K562 (cell line): ENCODE results near the gene TAOK2. TPM values are rescaled to one million over a fixed set of nuclear protein-coding genes. Genes with fewer than 3 reads are reported as not detected.
A peak's percentile ranks its signal among the peaks of the same experiment; 100 is the strongest.

Source experiments
- ATF1 ChIP-seq, 2 experiments: fragments of 450-650 bp in 1 of 2; IDR thresholded peaks; 2 replicates each; pipeline ENCODE4 v1.6.1; 2016; ENCODE audit warnings: missing compliant biosample characterization in 1 of 2, missing genetic modification characterization in 1 of 2
- CXXC5 ChIP-seq: fragments of 250-450 bp; sonication (Bioruptor Pico); IDR thresholded peaks from 2 replicates; pipeline ENCODE4 v1.8.0; 2022; ENCODE audit warnings: inconsistent platforms, mild to moderate bottlenecking, moderate library complexity
- FOS ChIP-seq: IDR thresholded peaks from 3 replicates; pipeline ENCODE4 v1.6.1; 2011; ENCODE audit not compliant: insufficient read length; ENCODE audit errors: extremely low read depth
- HCFC1 ChIP-seq: IDR thresholded peaks from 2 replicates; pipeline ENCODE4 v1.6.1; 2012; ENCODE audit warnings: low read depth, low read length, improper control_type of control experiment
- KLF1 ChIP-seq: fragments of 450-650 bp; IDR thresholded peaks from 2 replicates; pipeline ENCODE4 v1.6.1; 2016; ENCODE audit warnings: missing genetic modification characterization, missing compliant biosample characterization
- PHF20 ChIP-seq: fragments of 450-650 bp; IDR thresholded peaks from 2 replicates; pipeline ENCODE4 v1.6.1; 2018; ENCODE audit not compliant: partially characterized antibody
- POU5F1 ChIP-seq: fragments of 150-350 bp; IDR thresholded peaks from 2 replicates; pipeline ENCODE4 v1.6.1; 2014; ENCODE audit warnings: borderline replicate concordance, low read length, low read depth, mild to moderate bottlenecking; ENCODE audit not compliant: partially characterized antibody
- ZNF143 ChIP-seq: sonication (generic); formaldehyde crosslinking; IDR thresholded peaks from 2 replicates; pipeline ENCODE4 v1.9.0; 2022; ENCODE audit warnings: mild to moderate bottlenecking, missing genetic modification reagents
- ZNF263 ChIP-seq: sonication (generic); formaldehyde crosslinking; IDR thresholded peaks from 2 replicates; pipeline ENCODE4 v1.8.0; 2022; ENCODE audit warnings: mild to moderate bottlenecking, missing genetic modification reagents, borderline replicate concordance
- ZNF644 ChIP-seq: fragments of 200-800 bp; sonication (Bioruptor generic); IDR thresholded peaks from 2 replicates; pipeline ENCODE4 v1.6.1; 2016; ENCODE audit warnings: low read depth, missing genetic modification characterization, missing compliant biosample characterization
- ZNF75A ChIP-seq: fragments of 450-650 bp; formaldehyde crosslinking; IDR thresholded peaks from 2 replicates; pipeline ENCODE4 v1.4.0; 2020; ENCODE audit warnings: mild to moderate bottlenecking
- polyA plus RNA-seq, 8 experiments: library from polyadenylated mRNA; depleted of rRNA in 4 of 8; stranded (reverse) in 5 of 8; unstranded in 3 of 8; fragments of >200 nt; fragmentation: Nextera tagmentation in 2 of 8; fragmentation: Illumina TruSeq in 1 of 8; extraction: Ambion mirVana in 2 of 8; extraction: Trizol in 1 of 8; gene quantifications; 2 replicates each; pipeline versions ENCODE4 v1.2.1 to v1.2.3, GENCODE V29; 2011 to 2014; ENCODE audit warnings: inconsistent platforms in 1 of 8, missing spikeins in 1 of 8
- total RNA-seq, 7 experiments: library from RNA; depleted of rRNA in 6 of 7; stranded (reverse); fragments of >200 nt in 6 of 7; fragmentation: Illumina TruSeq in 2 of 7; extraction: Trizol in 2 of 7; gene quantifications; 2 replicates each; pipeline versions ENCODE4 v1.2.1 to v1.2.3, GENCODE V29; 2011 to 2021; ENCODE audit warnings: low replicate concordance in 1 of 7
- TF ChIP-seq, protein P1 (sequence below): fragments of 450-650 bp; IDR thresholded peaks from 2 replicates; pipeline ENCODE4 v1.6.1; 2018; ENCODE audit warnings: mild to moderate bottlenecking, low read depth; ENCODE audit not compliant: partially characterized antibody
- TF ChIP-seq, protein P2 (sequence below): fragments of 450-650 bp; conservative IDR thresholded peaks from 2 replicates; pipeline ENCODE4 v1.6.1; 2016; ENCODE audit warnings: missing genetic modification characterization, low read depth, mild to moderate bottlenecking, missing compliant biosample characterization, moderate library complexity
- TF ChIP-seq, protein P3 (sequence below): fragments of 250-450 bp; sonication (Bioruptor Pico); IDR thresholded peaks from 2 replicates; pipeline ENCODE4 v1.8.0; 2022; ENCODE audit warnings: moderate library complexity, mild to moderate bottlenecking, inconsistent platforms
- TF ChIP-seq, protein P4 (sequence below), 2 experiments: IDR thresholded peaks; 2 replicates each; pipeline ENCODE4 v1.6.1; 2012; ENCODE audit warnings: improper control_type of control experiment in 2 of 2, low read depth in 2 of 2, low read length in 2 of 2, borderline replicate concordance in 1 of 2
- TF ChIP-seq, protein P5 (sequence below): IDR thresholded peaks from 3 replicates; pipeline ENCODE4 v1.6.1; 2011; ENCODE audit warnings: borderline replicate concordance, mild to moderate bottlenecking, moderate library complexity; ENCODE audit not compliant: insufficient read length; ENCODE audit errors: extremely low read depth

TAOK2 gene
- total and polyA plus RNA-seq, 9 of the 15 experiments (the other 6 are each of a cell fraction or from before 2014, with no cell fraction given) = 0.10 to 41.8 (median 13.7) TPM

DNA sequence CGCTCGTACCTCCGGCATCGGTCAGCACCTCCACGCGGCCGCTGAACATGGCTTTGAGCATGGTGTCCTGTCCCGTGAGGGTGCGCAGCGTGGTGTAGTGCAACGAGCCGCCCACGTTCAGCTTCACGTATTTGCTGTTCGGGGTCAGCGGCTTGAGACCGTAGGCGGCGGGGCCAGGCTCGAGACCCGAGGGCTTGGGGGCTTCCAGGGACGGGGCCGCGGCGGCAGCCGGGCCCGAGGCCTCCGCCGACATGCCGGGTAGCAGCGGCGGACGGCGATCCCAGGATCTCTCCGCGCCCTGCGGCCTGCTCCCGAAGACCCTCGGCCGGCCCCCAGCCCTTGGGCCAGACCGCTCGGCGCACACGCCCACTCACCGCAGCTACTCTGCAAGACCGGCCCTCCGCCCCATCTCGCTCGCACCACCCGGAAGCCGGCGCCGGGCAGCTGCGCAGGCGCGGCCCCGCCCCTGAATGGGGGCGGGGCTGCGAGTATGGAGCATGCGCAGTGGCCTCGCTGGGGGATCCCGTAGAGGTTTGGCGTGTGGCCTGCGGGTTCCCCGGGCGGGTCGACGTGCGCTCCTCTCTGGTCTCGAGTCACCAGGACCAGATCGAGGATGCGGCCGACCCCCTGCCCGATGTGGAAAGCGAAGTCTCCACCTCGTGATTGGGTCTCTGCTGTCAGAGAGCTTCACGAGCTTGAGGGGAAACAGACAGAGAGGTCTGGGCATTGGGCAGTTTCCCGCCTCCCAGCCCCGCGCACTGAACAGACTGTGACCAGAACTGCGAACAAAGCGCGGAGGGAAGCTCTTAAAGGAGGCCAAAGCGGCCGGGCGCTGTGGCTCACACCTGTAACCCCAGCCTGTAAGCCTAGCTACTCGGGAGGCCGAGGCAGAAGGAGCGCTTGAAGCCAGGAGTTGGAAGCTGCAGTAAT is 47.6 kb upstream of the TAOK2 start, which contains the start of gene KCTD13 (continued):
- TF ChIP-seq ZNF644 (tag) (no peak), FOS (no peak), PHF20 (no peak), ZNF75A (no peak), ZNF263 (0 out of 2 replicates have a peak, but pooled peaks have one; percentile 6), KLF1 (no peak), CXXC5 (CRISPR knock-in tag) (0 out of 2 replicates have a peak, but pooled peaks have one; percentile 54), HCFC1 (no peak), POU5F1 (peak; percentile 63), ATF1 (CRISPR knock-in tag; IDR thresholded peaks at IDR 0.05) (no peak), ATF1 (tag; IDR thresholded peaks at IDR 0.05) (no peak), ZNF143 (CRISPR knock-in tag) (no peak)
- TF ChIP-seq, protein P1, sequence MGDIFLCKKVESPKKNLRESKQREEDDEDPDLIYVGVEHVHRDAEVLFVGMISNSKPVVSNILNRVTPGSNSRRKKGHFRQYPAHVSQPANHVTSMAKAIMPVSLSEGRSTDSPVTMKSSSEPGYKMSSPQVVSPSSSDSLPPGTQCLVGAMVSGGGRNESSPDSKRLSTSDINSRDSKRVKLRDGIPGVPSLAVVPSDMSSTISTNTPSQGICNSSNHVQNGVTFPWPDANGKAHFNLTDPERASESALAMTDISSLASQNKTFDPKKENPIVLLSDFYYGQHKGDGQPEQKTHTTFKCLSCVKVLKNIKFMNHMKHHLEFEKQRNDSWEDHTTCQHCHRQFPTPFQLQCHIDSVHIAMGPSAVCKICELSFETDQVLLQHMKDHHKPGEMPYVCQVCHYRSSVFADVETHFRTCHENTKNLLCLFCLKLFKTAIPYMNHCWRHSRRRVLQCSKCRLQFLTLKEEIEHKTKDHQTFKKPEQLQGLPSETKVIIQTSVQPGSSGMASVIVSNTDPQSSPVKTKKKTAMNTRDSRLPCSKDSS = no peak
- TF ChIP-seq, protein P2, sequence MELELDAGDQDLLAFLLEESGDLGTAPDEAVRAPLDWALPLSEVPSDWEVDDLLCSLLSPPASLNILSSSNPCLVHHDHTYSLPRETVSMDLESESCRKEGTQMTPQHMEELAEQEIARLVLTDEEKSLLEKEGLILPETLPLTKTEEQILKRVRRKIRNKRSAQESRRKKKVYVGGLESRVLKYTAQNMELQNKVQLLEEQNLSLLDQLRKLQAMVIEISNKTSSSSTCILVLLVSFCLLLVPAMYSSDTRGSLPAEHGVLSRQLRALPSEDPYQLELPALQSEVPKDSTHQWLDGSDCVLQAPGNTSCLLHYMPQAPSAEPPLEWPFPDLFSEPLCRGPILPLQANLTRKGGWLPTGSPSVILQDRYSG (tag) = no peak
- TF ChIP-seq, protein P3, sequence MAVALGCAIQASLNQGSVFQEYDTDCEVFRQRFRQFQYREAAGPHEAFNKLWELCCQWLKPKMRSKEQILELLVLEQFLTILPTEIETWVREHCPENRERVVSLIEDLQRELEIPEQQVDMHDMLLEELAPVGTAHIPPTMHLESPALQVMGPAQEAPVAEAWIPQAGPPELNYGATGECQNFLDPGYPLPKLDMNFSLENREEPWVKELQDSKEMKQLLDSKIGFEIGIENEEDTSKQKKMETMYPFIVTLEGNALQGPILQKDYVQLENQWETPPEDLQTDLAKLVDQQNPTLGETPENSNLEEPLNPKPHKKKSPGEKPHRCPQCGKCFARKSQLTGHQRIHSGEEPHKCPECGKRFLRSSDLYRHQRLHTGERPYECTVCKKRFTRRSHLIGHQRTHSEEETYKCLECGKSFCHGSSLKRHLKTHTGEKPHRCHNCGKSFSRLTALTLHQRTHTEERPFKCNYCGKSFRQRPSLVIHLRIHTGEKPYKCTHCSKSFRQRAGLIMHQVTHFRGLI (CRISPR knock-in tag) = no peak
- TF ChIP-seq, protein P4, sequence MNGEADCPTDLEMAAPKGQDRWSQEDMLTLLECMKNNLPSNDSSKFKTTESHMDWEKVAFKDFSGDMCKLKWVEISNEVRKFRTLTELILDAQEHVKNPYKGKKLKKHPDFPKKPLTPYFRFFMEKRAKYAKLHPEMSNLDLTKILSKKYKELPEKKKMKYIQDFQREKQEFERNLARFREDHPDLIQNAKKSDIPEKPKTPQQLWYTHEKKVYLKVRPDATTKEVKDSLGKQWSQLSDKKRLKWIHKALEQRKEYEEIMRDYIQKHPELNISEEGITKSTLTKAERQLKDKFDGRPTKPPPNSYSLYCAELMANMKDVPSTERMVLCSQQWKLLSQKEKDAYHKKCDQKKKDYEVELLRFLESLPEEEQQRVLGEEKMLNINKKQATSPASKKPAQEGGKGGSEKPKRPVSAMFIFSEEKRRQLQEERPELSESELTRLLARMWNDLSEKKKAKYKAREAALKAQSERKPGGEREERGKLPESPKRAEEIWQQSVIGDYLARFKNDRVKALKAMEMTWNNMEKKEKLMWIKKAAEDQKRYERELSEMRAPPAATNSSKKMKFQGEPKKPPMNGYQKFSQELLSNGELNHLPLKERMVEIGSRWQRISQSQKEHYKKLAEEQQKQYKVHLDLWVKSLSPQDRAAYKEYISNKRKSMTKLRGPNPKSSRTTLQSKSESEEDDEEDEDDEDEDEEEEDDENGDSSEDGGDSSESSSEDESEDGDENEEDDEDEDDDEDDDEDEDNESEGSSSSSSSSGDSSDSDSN (IDR thresholded peaks at IDR 0.05; ENCODE audit: borderline replicate concordance in 1 of 2, low read depth in 2 of 2, low read length in 2 of 2) = no peak
- TF ChIP-seq, protein P5, sequence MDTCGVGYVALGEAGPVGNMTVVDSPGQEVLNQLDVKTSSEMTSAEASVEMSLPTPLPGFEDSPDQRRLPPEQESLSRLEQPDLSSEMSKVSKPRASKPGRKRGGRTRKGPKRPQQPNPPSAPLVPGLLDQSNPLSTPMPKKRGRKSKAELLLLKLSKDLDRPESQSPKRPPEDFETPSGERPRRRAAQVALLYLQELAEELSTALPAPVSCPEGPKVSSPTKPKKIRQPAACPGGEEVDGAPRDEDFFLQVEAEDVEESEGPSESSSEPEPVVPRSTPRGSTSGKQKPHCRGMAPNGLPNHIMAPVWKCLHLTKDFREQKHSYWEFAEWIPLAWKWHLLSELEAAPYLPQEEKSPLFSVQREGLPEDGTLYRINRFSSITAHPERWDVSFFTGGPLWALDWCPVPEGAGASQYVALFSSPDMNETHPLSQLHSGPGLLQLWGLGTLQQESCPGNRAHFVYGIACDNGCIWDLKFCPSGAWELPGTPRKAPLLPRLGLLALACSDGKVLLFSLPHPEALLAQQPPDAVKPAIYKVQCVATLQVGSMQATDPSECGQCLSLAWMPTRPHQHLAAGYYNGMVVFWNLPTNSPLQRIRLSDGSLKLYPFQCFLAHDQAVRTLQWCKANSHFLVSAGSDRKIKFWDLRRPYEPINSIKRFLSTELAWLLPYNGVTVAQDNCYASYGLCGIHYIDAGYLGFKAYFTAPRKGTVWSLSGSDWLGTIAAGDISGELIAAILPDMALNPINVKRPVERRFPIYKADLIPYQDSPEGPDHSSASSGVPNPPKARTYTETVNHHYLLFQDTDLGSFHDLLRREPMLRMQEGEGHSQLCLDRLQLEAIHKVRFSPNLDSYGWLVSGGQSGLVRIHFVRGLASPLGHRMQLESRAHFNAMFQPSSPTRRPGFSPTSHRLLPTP = no peak
